ENCODE data around the gene CAMK1D. TPM values are rescaled to one million over a fixed set of nuclear protein-coding genes. Genes with fewer than 3 reads are reported as not detected.

Gene CAMK1D
- total and polyA plus RNA-seq, 10 of the 15 experiments (the other 5 are each of a cell fraction or from before 2014, with no cell fraction given), result 2.1 to 35.5 (median 14.7) TPM

GRCh38 chr10:12409161-12409560 lies 59.8 kb downstream of the CAMK1D start (continued):
- no peak for TF ChIP-seq ZBTB40 (IDR thresholded peaks at IDR 0.05; ENCODE audit: borderline replicate concordance)
- TF ChIP-seq EGR1 (IDR thresholded peaks at IDR 0.05; ENCODE audit: borderline replicate concordance in 1 of 2, low read depth in 2 of 2, low read length in 2 of 2), result no peak
- TF ChIP-seq, protein P1, sequence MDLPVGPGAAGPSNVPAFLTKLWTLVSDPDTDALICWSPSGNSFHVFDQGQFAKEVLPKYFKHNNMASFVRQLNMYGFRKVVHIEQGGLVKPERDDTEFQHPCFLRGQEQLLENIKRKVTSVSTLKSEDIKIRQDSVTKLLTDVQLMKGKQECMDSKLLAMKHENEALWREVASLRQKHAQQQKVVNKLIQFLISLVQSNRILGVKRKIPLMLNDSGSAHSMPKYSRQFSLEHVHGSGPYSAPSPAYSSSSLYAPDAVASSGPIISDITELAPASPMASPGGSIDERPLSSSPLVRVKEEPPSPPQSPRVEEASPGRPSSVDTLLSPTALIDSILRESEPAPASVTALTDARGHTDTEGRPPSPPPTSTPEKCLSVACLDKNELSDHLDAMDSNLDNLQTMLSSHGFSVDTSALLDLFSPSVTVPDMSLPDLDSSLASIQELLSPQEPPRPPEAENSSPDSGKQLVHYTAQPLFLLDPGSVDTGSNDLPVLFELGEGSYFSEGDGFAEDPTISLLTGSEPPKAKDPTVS (IDR thresholded peaks at IDR 0.05; ENCODE audit: low read depth, low read length), result no peak
- TF ChIP-seq, protein P2, sequence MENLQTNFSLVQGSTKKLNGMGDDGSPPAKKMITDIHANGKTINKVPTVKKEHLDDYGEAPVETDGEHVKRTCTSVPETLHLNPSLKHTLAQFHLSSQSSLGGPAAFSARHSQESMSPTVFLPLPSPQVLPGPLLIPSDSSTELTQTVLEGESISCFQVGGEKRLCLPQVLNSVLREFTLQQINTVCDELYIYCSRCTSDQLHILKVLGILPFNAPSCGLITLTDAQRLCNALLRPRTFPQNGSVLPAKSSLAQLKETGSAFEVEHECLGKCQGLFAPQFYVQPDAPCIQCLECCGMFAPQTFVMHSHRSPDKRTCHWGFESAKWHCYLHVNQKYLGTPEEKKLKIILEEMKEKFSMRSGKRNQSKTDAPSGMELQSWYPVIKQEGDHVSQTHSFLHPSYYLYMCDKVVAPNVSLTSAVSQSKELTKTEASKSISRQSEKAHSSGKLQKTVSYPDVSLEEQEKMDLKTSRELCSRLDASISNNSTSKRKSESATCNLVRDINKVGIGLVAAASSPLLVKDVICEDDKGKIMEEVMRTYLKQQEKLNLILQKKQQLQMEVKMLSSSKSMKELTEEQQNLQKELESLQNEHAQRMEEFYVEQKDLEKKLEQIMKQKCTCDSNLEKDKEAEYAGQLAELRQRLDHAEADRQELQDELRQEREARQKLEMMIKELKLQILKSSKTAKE (IDR thresholded peaks at IDR 0.05; ENCODE audit: low read depth, poor library complexity, severe bottlenecking), result no peak
- no peak for TF ChIP-seq PAX8 (IDR thresholded peaks at IDR 0.05)

Measured in GM12878 (cell line).